ENCODE results near the gene RFK. TPM values are rescaled to one million over a fixed set of nuclear protein-coding genes. Genes with fewer than 3 reads are reported as not detected.

The RFK gene
- total and polyA plus RNA-seq, 9 of the 15 experiments (the other 6 are each of a cell fraction or from before 2014, with no cell fraction given) = 3.8 to 51.1 (median 14.8) TPM

GRCh38 chr9:76374783-76375559 lies 19.3 kb downstream of the RFK start (continued):
- no peak for TF ChIP-seq ZNF561 (CRISPR knock-in tag; conservative IDR thresholded peaks at IDR 0.05)
- TF ChIP-seq FOXO4 (CRISPR knock-in tag; IDR thresholded peaks at IDR 0.05) = no peak
- no peak for TF ChIP-seq CCNT2 (IDR thresholded peaks at IDR 0.05; ENCODE audit: borderline replicate concordance, extremely low read depth, insufficient read length, low read depth, low read length)
- no peak for TF ChIP-seq ZNF583 (CRISPR knock-in tag; IDR thresholded peaks at IDR 0.05)
- no peak; the same call in 1 of the 2 replicates for TF ChIP-seq NCOR1 (IDR thresholded peaks at IDR 0.05)
- TF ChIP-seq ZFPM2 (CRISPR knock-in tag; IDR thresholded peaks at IDR 0.05) = no peak
- TF ChIP-seq CREM (IDR thresholded peaks at IDR 0.05; ENCODE audit: low read depth) = peak; percentile 82
- no peak for TF ChIP-seq MYC (IDR thresholded peaks at IDR 0.05; ENCODE audit: low read depth, low read length)
- no peak for TF ChIP-seq MYC (CRISPR knock-in tag; IDR thresholded peaks at IDR 0.05; ENCODE audit: borderline replicate concordance, low read depth)
- TF ChIP-seq ZBTB34 (CRISPR knock-in tag; IDR thresholded peaks at IDR 0.05) = no peak
- no peak for TF ChIP-seq MLX (CRISPR knock-in tag; conservative IDR thresholded peaks at IDR 0.05)
- peak; percentile 24; the same call in 1 of the 2 replicates for TF ChIP-seq ARID1B (IDR thresholded peaks at IDR 0.05)
- no peak for TF ChIP-seq NFRKB (IDR thresholded peaks at IDR 0.05; ENCODE audit: low read depth)
- TF ChIP-seq GABPA (tag; conservative IDR thresholded peaks at IDR 0.05; ENCODE audit: low read depth) = no peak
- TF ChIP-seq PRMT5 (CRISPR knock-in tag; IDR thresholded peaks at IDR 0.05) = no peak
- no peak for TF ChIP-seq NFE2 (IDR thresholded peaks at IDR 0.05; ENCODE audit: low read depth)
- TF ChIP-seq NCOA1 (IDR thresholded peaks at IDR 0.05; ENCODE audit: low read depth) = no peak
- no peak for TF ChIP-seq ZNF316 (IDR thresholded peaks at IDR 0.05)
- TF ChIP-seq CTBP1 (IDR thresholded peaks at IDR 0.05; ENCODE audit: borderline replicate concordance) = peak; percentile 32; the same call in 1 of the 2 replicates
- no peak for TF ChIP-seq ZKSCAN3 (CRISPR knock-in tag; IDR thresholded peaks at IDR 0.05)
- TF ChIP-seq MTA1 (IDR thresholded peaks at IDR 0.05; ENCODE audit: borderline replicate concordance) = no peak
- no peak for TF ChIP-seq CHD2 (IDR thresholded peaks at IDR 0.05; ENCODE audit: low read depth, low read length)
- no peak for TF ChIP-seq GABPB2 (CRISPR knock-in tag; conservative IDR thresholded peaks at IDR 0.05)
- TF ChIP-seq SFPQ (IDR thresholded peaks at IDR 0.05; ENCODE audit: low read depth, low read length) = no peak
- TF ChIP-seq ZBTB8A (IDR thresholded peaks at IDR 0.05; ENCODE audit: partially characterized antibody) = no peak
